Measurements from ENCODE around the gene FGF11. TPM values are rescaled to one million over a fixed set of nuclear protein-coding genes. Genes with fewer than 3 reads are reported as not detected.

FGF11 gene
- polyA plus RNA-seq, 2 of the 4 experiments (the other 2 are of a cell fraction) = 1.4 to 1.8 TPM

DNA sequence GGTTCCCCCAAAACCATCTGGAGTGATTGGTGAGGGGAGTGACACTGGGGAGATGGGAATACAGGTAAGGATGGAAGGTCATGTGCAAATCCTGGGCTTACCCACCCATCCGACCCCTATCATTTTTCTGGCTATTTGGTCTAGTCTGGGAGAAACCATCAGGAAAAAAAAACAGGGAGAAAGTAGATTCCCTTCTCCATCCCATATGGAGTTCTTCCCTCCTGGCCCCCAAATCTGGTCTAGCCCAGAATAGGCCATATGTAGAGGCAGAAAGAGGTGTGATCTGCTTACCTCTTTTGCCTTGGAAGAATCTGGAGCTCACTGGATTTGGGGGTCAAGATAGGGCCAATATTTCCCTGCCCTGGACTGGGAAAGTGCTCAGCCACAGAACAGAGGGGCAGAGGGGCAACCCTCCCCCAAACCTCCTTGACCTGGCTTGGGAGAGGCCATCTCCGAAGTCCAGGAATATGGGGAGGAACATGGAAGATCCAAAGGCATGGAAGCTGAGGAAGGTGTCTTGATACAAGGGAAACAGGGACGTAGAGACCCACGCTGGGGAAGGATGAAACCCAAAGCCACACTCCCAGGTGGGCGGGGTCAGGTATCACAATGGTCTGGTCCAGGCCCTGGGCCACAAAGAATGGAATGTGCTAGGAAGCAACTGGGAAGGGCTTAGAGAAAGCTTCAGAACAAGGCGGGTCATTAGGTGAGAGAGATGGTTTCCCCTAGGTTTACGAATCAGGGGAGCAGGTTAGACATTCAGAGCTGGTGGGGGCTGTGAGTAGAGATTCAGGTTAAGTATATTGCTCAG is 21.7 kb downstream of the FGF11 start (continued):
- TF ChIP-seq FOSB (CRISPR knock-in tag; IDR thresholded peaks at IDR 0.05) = no peak

DNA sequence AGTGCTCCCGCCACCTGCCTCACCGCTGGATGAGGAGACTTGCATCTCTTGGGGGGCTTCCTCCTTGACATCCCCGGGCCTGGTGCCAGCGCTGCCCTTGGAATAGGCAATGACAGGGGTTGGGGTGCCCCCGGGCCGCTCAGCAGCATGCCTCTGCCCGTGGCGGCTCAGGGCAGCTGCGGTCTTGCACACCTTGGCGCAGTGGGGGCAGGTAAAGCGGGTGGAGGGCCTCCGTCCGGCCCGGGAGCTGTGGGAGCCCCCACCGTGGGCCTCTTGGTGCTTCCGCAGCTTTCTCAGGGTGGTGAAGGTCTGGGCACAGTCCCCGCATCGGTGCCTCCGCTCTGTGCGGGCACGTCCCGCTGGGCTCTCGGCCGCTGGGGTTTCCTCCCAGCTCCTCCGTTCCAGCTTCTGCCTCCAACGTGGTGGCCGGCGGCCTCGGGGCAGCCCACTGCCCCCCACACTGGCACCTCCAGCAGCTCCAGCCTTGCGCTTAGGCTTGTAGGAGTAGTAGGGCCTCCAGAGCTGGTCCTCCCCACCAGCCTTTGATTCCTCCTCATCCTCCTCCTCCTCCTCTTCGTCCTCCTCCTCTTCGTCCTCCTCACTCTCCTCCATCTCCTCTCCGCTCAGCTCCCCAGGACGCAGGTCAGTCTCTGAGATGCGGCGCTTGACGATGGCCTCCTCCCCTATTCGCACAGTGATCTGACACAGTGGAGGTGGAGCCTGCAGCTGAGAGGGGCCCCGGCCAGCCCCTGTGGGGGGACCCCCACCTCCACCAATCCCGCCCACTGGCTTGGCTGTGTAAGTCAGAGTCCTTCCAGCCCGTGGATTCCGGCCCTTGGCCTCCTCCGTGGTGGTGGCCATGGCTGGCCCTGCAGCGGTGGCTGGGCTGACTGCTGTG is 23.4 kb downstream of the FGF11 start:
- ATAC-seq = no peak
- Histone ChIP-seq H3K4me2 (no peak overlapping the region), H3K4me1 (peaks cover 15% of the 10 kb centered on the region), H3K4me3 (no peak overlapping the region), H3K27ac (no peak overlapping the region), H3K9me3 (no peaks in the 10 kb centered on the region)
- TF ChIP-seq KDM1A (IDR thresholded peaks at IDR 0.05; ENCODE audit: low read depth) (no peak), EP300 (IDR thresholded peaks at IDR 0.05) (no peak), TP53 (CRISPR knock-in tag; IDR thresholded peaks at IDR 0.05) (no peak), EHMT2 (IDR thresholded peaks at IDR 0.05; ENCODE audit: low read depth) (no peak), GATA3 (IDR thresholded peaks at IDR 0.05; ENCODE audit: borderline replicate concordance) (no peak), MAFK (IDR thresholded peaks at IDR 0.05; ENCODE audit: partially characterized antibody) (no peak), HDAC2 (IDR thresholded peaks at IDR 0.05) (no peak), RCOR1 (IDR thresholded peaks at IDR 0.05; ENCODE audit: low read depth, low read length) (no peak), CHD2 (IDR thresholded peaks at IDR 0.05; ENCODE audit: low read length, partially characterized antibody) (no peak), ZNF302 (CRISPR knock-in tag; IDR thresholded peaks at IDR 0.05) (no peak), HOXA7 (CRISPR knock-in tag; IDR thresholded peaks at IDR 0.05) (no peak), EHF (CRISPR knock-in tag; IDR thresholded peaks at IDR 0.05) (no peak), SREBF2 (IDR thresholded peaks at IDR 0.05) (no peak)
- TF ChIP-seq, protein P1, sequence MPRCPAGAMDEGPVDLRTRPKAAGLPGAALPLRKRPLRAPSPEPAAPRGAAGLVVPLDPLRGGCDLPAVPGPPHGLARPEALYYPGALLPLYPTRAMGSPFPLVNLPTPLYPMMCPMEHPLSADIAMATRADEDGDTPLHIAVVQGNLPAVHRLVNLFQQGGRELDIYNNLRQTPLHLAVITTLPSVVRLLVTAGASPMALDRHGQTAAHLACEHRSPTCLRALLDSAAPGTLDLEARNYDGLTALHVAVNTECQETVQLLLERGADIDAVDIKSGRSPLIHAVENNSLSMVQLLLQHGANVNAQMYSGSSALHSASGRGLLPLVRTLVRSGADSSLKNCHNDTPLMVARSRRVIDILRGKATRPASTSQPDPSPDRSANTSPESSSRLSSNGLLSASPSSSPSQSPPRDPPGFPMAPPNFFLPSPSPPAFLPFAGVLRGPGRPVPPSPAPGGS (IDR thresholded peaks at IDR 0.05) = no peak
- TF ChIP-seq, protein P2, sequence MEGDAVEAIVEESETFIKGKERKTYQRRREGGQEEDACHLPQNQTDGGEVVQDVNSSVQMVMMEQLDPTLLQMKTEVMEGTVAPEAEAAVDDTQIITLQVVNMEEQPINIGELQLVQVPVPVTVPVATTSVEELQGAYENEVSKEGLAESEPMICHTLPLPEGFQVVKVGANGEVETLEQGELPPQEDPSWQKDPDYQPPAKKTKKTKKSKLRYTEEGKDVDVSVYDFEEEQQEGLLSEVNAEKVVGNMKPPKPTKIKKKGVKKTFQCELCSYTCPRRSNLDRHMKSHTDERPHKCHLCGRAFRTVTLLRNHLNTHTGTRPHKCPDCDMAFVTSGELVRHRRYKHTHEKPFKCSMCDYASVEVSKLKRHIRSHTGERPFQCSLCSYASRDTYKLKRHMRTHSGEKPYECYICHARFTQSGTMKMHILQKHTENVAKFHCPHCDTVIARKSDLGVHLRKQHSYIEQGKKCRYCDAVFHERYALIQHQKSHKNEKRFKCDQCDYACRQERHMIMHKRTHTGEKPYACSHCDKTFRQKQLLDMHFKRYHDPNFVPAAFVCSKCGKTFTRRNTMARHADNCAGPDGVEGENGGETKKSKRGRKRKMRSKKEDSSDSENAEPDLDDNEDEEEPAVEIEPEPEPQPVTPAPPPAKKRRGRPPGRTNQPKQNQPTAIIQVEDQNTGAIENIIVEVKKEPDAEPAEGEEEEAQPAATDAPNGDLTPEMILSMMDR (IDR thresholded peaks at IDR 0.05) = no peak
- no peak for FAIRE-seq
- POLR2A ChIA-PET = interaction anchor here (0.6 kb wide), 1 partner anchor 18 kb away, joined by 3 read pairs; no protein-coding TSS in a partner anchor
- 95% methylated on average over 40 of the region's 44 CpGs for WGBS (ENCODE audit: missing lambda C conversion rate)
- DNase-seq (ENCODE audit: low read depth in 1 of 2, low spot score in 1 of 2) = no peak
- CTCF ChIA-PET = interaction anchor here (0.7 to 30.1 kb wide), 12 partner anchors 11 to 150 kb away, joined by 3 to 342 read pairs (median 6); partner anchors contain the start of genes CHRNB1, FGF11, POLR2A and SENP3

DNA sequence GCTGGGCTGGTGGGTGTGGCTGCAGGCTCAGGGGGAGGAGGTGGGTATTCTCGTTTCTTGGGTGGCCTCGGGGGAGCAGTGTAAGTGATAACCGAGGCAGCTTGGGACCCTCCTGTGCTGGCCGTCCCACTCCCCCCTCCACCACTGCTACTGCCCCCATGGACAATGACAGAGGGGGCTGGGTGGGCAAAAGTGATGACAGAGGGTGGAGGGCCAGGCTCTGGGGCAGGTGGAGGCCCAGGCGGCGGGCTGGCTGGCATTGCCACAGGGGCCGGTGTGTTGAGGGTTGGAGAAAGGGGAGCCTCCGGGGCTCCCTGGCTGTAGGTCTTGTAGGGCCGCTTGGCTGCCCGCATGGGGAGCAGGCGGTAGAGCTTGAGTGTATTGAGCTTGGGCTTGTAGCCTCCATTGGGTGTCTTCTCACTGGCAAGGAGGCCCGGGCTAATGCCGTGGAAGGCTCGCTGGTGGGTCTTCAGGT is 24.1 kb downstream of the FGF11 start:
- ChIA-PET CTCF (interaction anchor here (1.0 to 30.1 kb wide), 7 partner anchors 11 to 121 kb away, joined by 3 to 342 read pairs (median 8); partner anchors contain the start of genes CHRNB1, FGF11, POLR2A and TMEM102), POLR2A (no interaction called here)
- WGBS (ENCODE audit: missing lambda C conversion rate) = 90% methylated on average over 13 of the region's 14 CpGs
- TF ChIP-seq, protein P3, sequence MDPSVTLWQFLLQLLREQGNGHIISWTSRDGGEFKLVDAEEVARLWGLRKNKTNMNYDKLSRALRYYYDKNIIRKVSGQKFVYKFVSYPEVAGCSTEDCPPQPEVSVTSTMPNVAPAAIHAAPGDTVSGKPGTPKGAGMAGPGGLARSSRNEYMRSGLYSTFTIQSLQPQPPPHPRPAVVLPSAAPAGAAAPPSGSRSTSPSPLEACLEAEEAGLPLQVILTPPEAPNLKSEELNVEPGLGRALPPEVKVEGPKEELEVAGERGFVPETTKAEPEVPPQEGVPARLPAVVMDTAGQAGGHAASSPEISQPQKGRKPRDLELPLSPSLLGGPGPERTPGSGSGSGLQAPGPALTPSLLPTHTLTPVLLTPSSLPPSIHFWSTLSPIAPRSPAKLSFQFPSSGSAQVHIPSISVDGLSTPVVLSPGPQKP (IDR thresholded peaks at IDR 0.05; ENCODE audit: low read depth, low read length) = no peak
- TF ChIP-seq, protein P2 (IDR thresholded peaks at IDR 0.05) = no peak
- TF ChIP-seq, protein P1 (IDR thresholded peaks at IDR 0.05) = no peak
- TF ChIP-seq PHF8 (IDR thresholded peaks at IDR 0.05; ENCODE audit: borderline replicate concordance, low read depth) = no peak
- no peak for TF ChIP-seq NR3C1 (IDR thresholded peaks at IDR 0.05)
- TF ChIP-seq HDAC2 (IDR thresholded peaks at IDR 0.05) = no peak
- TF ChIP-seq, protein P4, sequence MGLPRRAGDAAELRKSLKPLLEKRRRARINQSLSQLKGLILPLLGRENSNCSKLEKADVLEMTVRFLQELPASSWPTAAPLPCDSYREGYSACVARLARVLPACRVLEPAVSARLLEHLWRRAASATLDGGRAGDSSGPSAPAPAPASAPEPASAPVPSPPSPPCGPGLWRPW (IDR thresholded peaks at IDR 0.05) = no peak
- no peak for TF ChIP-seq ZC3H11A (IDR thresholded peaks at IDR 0.05)
- no peak for TF ChIP-seq SREBF2 (IDR thresholded peaks at IDR 0.05)
- no peak for TF ChIP-seq POLR2AphosphoS2 (conservative IDR thresholded peaks at IDR 0.05; ENCODE audit: low read length)
- TF ChIP-seq CHD4 (IDR thresholded peaks at IDR 0.05; ENCODE audit: borderline replicate concordance) = no peak
- TF ChIP-seq HOXB5 (CRISPR knock-in tag; IDR thresholded peaks at IDR 0.05) = no peak
- TF ChIP-seq FOSB (CRISPR knock-in tag; IDR thresholded peaks at IDR 0.05) = no peak

More for the DNA sequence above, 24.1 kb downstream of the FGF11 start:
- no peak for ATAC-seq
- Histone ChIP-seq H3K27ac (no peak overlapping the region), H3K4me3 (no peak overlapping the region), H3K4me2 (no peak overlapping the region), H3K4me1 (peaks cover 16% of the 10 kb centered on the region), H3K9me3 (no peaks in the 10 kb centered on the region)
- no peak for FAIRE-seq
- no peak for DNase-seq (ENCODE audit: low read depth in 1 of 2, low spot score in 1 of 2)
